GF-D8 (cell line): Measurements from ENCODE around the gene CADM1.
"Not testable (repeated sequence)": the region's sequence is repeated elsewhere in the genome, so short reads cannot be mapped to it uniquely, and the experiment has no call there.

Experiments used
- DNase-seq: peaks from one replicate; lab custom pipeline; 2025; lab: John Stamatoyannopoulos, UW

The CADM1 gene

GRCh38 chr11:115476463-115477286 lies 27.5 kb downstream of the CADM1 start:
- no peak for DNase-seq

GRCh38 chr11:115475564-115475963 lies 28.7 kb downstream of the CADM1 start:
- no peak for DNase-seq

DNA sequence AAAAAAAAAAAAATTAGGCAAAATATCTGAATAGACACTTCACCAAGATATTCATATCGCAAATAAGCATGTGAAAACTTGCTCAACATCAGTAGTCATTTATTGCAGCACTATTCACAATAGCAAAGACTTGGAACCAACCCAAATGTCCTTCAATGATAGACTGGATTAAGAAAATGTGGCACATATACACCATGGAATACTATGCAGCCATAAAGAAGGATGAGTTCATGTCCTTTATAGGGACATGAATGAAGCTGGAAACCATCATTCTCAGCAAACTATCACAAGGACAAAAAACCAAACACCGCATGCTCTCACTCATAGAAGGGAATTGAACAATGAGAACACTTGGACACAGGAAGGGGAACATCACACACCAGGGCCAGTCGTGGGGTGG lies 29.9 kb downstream of the CADM1 start:
- DNase-seq, result not testable (repeated sequence)

DNA sequence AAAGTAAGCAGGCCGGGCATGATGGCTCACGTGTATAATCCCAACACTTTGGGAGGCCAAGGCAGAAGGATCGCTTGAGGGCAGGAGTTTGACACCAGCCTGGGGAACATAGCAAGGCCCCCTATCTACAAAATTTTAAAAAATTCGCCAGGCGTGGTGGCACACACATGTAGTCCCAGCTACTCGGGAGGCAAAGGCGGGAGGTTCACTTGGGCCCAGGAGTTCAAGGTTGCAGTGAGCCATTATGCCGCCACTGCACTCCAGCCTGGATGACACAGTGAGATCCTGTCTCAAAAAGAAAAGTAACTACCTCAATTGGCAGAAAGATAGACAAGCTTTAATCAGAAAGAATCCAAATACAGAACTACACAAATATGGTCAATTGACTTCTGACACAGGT lies 31.0 kb downstream of the CADM1 start:
- no peak for DNase-seq

DNA sequence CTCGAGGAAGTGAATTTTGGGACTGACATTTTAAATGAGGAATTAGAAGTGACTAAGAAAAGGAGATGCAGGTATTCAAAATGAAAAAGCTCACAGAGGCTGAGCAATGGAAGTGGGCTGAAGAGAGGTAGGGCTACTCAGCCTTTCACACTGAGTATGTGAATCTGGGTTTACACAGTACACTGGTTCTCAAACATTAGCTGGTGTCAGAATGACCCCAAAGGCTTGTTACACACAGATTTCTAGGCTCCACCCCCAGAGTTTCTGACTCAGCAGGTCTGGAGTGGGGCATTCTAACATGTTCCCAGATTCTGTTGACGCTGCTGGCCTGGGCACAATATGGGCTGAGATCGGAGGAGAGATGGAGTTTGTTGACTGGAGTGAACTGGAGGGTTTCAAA lies 32.8 kb downstream of the CADM1 start:
- DNase-seq, result no peak

GRCh38 chr11:115470928-115471327 lies 33.3 kb downstream of the CADM1 start:
- no peak for DNase-seq

- DNase-seq, result no peak
Observed at GRCh38 chr11:115469361-115469760, 34.9 kb downstream of the CADM1 start.

DNA sequence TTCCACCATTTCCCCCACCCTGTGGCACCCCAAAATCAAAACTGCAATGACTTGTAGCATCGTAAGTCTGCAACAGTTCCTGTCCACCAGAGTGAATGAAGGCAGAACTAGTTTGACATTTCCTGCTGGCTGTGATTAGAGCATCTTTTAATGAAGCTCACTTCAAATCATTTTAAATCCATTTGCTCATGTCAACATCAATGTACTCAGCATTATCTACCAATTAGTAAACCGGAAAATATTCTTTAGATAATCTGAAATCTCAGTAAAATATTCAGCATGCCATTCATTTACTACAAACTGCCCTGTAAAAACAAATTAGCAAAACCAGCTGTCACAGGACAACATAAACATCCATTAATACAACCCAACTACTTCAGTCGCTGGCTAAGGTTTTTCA lies 38.1 kb downstream of the CADM1 start:
- DNase-seq, result no peak

DNA sequence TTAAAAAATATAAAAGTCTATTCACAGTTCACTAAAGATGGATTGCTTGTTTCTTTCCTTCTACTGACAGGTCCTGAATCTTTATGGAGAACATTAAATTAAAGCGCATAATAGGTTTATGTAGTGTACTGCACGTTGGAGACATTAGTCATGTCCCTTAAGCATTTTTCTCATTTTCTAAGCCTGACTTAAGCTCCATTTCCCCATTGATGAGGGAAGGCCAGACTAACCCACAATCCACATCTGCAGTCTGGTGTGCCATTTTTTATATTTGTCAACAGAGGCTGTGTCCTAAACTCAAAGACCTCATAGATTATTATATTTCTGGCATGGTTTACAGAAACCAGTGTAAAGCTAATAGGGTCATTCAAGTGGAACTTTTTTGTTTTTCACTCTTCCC lies 39.9 kb downstream of the CADM1 start:
- no peak for DNase-seq

DNA sequence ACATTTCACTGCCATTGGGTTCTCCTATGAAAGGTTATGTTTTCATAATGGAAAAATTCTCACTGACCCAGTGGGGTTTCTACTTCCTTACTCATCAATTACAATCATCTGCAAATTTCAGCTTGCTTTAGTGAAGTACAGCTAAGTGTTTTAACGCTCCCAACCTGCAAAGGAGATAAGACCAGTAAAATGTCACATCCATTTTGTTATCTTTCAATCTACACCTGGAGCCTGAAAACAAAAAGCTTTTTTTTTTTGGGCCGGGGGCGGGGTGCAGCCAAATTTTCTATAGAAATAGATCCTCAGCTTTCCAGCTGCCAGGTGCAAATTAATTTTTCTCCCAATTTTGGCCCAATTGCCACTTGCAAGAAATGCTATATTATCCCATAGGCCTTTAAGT lies 40.6 kb downstream of the CADM1 start:
- DNase-seq, result no peak

- DNase-seq, result no peak
Observed at GRCh38 chr11:115462757-115463156, 41.5 kb downstream of the CADM1 start.

- DNase-seq, result no peak
Observed at GRCh38 chr11:115462004-115462541, 42.1 kb downstream of the CADM1 start.

GRCh38 chr11:115460512-115460911 lies 43.7 kb downstream of the CADM1 start:
- DNase-seq, result no peak

DNA sequence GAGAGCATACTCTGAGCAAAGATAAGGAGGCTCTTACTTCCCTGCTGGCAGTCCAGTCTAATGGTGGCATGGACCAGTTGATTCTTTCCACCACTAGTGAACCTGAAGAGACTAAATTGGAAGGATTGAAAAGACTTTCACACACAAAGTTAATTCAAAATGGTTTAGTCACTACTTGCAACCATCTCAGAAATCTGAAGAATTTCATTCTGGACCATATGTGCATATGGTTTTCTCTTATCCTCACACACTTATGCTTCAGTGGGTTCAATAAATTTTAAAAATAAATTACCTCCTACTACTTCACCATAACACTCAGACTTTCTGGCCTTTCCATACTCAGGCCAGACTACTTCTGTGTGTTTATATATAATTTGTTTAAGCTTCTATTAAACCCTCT lies 44.7 kb downstream of the CADM1 start:
- DNase-seq, result no peak

- no peak for DNase-seq
Observed at GRCh38 chr11:115458877-115459276, 45.3 kb downstream of the CADM1 start.

DNA sequence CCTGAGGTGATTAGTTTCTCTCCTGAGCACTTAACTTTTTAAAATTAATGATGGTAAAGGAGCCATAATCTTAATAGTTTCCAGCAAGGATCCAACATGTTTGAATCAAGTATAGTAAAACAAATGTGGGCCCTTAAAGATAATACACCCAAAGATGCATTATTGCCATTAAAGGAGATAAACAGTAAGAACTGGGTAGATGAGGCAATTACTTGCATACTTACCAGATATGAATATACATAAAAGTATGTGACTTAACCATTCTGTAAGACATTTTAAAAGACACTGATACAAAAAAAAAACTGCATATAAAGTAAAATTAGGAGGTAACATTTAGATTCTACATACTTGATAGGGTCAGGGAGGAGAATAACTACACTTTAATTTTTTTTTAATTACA lies 48.2 kb downstream of the CADM1 start:
- DNase-seq, result no peak

- no peak for DNase-seq
Observed at GRCh38 chr11:115455613-115456012, 48.6 kb downstream of the CADM1 start.

- no peak for DNase-seq
Observed at GRCh38 chr11:115454525-115454924, 49.7 kb downstream of the CADM1 start.

DNA sequence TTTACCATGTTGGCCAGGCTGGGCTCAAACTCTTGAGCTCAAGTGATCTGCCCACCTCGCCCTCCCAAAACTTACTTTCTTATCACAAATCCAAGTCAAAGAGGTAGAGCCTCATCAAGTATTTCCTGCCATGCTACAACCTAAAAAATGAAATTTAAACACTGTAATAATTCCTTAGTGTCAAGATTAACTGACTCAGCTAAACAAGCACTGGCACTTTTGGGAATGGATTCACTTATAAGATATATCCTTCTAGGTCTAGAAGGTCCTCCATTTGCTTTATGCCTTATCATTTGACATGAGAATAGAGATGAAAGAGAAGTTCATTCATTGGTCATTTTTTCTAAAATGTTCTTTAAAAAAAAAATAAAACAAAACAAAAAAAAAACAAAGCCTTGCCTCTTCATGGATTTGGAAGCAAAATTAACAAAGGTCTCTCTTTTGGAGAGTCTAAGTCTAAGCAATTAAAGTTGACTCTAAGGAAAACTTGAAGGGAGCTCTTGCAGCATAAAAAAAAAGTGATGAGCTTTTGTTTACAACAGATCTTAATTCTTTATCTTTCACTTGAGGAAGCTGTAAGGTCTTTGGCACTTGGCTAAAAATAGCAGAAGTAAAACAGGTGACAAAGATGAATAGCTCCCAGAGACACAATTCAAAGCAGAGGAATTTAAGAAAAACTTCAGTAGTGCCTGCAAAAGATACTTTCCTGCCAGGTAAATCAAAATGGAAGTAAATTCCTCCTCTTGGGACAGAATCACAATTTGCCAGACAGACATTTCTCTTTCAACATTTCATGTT lies 50.3 kb downstream of the CADM1 start:
- no peak for DNase-seq

- no peak for DNase-seq
Observed at GRCh38 chr11:115452241-115452640, 52.0 kb downstream of the CADM1 start.

GRCh38 chr11:115450519-115450918 lies 53.7 kb downstream of the CADM1 start:
- no peak for DNase-seq

GRCh38 chr11:115447273-115447864 lies 56.8 kb downstream of the CADM1 start:
- no peak for DNase-seq

DNA sequence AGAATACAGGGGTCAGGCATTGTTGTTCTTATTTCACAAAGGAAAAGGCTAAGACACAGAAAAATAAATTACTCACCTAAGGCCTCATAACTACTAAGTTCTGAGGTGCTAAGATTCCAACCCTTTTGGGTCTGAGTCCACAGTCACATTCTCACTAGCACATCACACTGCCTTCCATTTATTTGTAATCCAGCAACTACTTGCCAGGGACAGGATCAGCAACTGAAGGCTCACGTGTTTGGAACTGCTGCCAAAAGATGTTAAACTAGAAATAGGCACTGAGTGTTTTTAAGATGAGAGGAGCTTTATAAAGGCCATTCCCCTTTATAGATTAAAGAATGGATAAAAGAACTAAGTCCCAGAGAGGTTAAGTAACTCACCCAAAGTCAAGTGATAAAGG lies 58.0 kb downstream of the CADM1 start:
- DNase-seq, result no peak
